ENCODE measurements around the gene KRTAP5-3.

The KRTAP5-3 gene

DNA sequence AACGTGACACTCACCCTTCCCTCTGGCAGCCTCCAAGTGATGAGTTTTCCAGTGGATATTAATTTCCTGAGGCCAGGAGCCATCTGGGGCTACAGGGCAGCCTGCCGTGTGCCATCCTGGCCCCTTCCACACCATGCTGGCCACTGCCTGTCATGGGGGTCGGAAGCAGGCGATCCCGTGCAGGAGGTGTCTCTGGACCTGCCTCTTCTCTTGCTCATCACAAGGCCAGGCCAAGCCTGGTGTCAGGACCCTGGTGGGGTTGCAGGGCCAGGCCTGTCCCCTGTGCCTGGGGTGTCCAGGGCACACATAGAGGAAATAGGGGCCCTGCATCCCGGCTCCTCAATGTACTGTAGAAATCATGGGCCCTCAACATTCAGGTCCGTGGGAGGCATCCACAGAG, 3.6 kb downstream of the KRTAP5-3 start:
- TF ChIP-seq POLR2AphosphoS5 (IDR thresholded peaks at IDR 0.05; ENCODE audit: low read depth, low read length): no peak
- TF ChIP-seq, protein P1, sequence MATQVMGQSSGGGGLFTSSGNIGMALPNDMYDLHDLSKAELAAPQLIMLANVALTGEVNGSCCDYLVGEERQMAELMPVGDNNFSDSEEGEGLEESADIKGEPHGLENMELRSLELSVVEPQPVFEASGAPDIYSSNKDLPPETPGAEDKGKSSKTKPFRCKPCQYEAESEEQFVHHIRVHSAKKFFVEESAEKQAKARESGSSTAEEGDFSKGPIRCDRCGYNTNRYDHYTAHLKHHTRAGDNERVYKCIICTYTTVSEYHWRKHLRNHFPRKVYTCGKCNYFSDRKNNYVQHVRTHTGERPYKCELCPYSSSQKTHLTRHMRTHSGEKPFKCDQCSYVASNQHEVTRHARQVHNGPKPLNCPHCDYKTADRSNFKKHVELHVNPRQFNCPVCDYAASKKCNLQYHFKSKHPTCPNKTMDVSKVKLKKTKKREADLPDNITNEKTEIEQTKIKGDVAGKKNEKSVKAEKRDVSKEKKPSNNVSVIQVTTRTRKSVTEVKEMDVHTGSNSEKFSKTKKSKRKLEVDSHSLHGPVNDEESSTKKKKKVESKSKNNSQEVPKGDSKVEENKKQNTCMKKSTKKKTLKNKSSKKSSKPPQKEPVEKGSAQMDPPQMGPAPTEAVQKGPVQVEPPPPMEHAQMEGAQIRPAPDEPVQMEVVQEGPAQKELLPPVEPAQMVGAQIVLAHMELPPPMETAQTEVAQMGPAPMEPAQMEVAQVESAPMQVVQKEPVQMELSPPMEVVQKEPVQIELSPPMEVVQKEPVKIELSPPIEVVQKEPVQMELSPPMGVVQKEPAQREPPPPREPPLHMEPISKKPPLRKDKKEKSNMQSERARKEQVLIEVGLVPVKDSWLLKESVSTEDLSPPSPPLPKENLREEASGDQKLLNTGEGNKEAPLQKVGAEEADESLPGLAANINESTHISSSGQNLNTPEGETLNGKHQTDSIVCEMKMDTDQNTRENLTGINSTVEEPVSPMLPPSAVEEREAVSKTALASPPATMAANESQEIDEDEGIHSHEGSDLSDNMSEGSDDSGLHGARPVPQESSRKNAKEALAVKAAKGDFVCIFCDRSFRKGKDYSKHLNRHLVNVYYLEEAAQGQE (IDR thresholded peaks at IDR 0.05; ENCODE audit: insufficient read depth in 1 of 2, low read depth in 2 of 2, low read length in 2 of 2): no peak
- no peak for TF ChIP-seq TAF1 (IDR thresholded peaks at IDR 0.05; ENCODE audit: borderline replicate concordance, insufficient read depth, low read length)
- TF ChIP-seq FOXP2 (optimal IDR thresholded peaks at IDR 0.05; ENCODE audit: borderline replicate concordance, extremely low read depth, extremely low read length, insufficient read depth): no peak
- TF ChIP-seq SIN3A (IDR thresholded peaks at IDR 0.05; ENCODE audit: borderline replicate concordance, insufficient read depth, low read length): no peak

DNA sequence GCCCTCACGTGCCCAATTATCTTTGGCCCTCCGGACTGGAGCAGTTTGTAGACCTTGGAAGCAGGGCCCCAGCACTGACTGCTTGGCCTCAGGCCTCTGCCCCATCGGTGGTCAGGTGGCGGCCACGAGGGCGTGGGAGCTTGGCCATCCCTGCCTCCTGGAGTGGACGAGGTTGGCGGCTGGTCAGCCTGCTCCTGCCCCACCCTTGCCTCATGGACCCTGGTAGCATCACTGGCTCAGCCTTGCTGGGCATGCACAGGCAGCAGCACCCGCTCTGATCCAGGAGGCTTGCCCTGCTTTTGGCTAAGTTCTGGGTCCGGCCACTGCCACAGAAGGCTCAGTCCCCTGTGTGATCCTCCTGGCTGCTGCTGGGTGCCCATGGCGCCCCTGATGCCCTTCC, 4.1 kb downstream of the KRTAP5-3 start:
- TF ChIP-seq FOXP2 (optimal IDR thresholded peaks at IDR 0.05; ENCODE audit: borderline replicate concordance, extremely low read depth, extremely low read length, insufficient read depth) (no peak), POLR2AphosphoS5 (IDR thresholded peaks at IDR 0.05; ENCODE audit: low read depth, low read length) (no peak), TAF1 (IDR thresholded peaks at IDR 0.05; ENCODE audit: borderline replicate concordance, insufficient read depth, low read length) (no peak), SIN3A (IDR thresholded peaks at IDR 0.05; ENCODE audit: borderline replicate concordance, insufficient read depth, low read length) (no peak)
- TF ChIP-seq, protein P1 (IDR thresholded peaks at IDR 0.05; ENCODE audit: insufficient read depth in 1 of 2, low read depth in 2 of 2, low read length in 2 of 2): no peak

DNA sequence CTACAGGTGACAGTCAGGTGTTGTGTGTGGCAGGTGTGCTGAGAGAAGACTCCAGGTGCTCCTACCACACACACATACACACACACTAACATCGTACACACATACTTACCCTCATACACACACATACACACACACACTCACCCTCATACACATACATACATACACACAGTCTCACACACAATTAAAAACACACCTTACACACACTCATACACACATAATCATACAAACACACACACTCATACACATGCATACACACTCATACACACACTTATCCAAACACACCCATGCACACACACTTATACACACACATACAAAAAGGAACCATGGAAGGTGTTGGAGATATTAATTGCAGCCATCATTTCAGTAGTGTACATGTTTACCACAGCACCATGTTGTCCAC, 4.6 kb downstream of the KRTAP5-3 start:
- TF ChIP-seq, protein P1 (IDR thresholded peaks at IDR 0.05; ENCODE audit: insufficient read depth in 1 of 2, low read depth in 2 of 2, low read length in 2 of 2): no peak
- TF ChIP-seq SIN3A (IDR thresholded peaks at IDR 0.05; ENCODE audit: borderline replicate concordance, insufficient read depth, low read length): no peak
- no peak for TF ChIP-seq POLR2AphosphoS5 (IDR thresholded peaks at IDR 0.05; ENCODE audit: low read depth, low read length)
- TF ChIP-seq TAF1 (IDR thresholded peaks at IDR 0.05; ENCODE audit: borderline replicate concordance, insufficient read depth, low read length): no peak
- no peak for TF ChIP-seq FOXP2 (optimal IDR thresholded peaks at IDR 0.05; ENCODE audit: borderline replicate concordance, extremely low read depth, extremely low read length, insufficient read depth)

DNA sequence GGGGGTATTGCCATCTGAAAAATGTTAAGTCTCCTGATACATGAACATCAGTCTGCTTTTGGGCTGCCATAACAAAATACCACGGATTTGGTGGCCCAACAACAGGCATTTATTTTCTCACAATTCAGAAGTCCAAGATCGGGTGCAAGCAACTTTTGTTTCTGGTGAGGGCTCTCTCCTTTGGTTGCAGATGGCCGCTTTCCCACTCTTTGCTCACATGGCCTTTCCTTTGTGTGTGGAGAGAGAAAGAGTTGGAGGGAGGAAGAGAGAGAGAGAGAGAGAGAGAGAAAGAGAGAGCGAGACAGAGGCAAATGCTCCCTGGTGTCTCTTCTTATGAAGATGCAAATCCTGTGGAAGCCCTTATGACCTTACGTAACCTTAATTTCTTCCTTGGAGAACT, 7.6 kb downstream of the KRTAP5-3 start:
- no peak for TF ChIP-seq TAF1 (IDR thresholded peaks at IDR 0.05; ENCODE audit: borderline replicate concordance, insufficient read depth, low read length)

DNA sequence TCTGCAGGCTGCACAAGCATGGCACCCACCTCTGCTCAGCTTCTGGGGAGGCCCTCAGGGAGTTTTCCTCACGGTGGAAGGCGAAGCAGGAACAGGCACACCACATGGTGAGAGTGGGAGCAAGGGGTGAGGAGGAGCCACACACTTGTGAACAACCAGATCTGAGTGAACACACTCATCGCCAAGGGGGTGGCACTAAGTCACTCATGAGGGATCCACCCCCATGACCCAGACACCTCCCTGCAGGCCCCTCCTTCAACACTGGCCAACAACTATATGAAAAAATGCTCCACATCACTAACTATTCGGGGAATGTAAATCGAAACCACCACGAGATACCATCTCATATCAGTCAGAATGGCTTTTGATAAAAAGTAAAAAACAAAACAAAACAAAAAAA, 9.4 kb downstream of the KRTAP5-3 start:
- TF ChIP-seq FOXP2 (optimal IDR thresholded peaks at IDR 0.05; ENCODE audit: borderline replicate concordance, extremely low read depth, extremely low read length, insufficient read depth): no peak
- TF ChIP-seq SIN3A (IDR thresholded peaks at IDR 0.05; ENCODE audit: borderline replicate concordance, insufficient read depth, low read length): no peak
- no peak for TF ChIP-seq TAF1 (IDR thresholded peaks at IDR 0.05; ENCODE audit: borderline replicate concordance, insufficient read depth, low read length)
- TF ChIP-seq POLR2AphosphoS5 (IDR thresholded peaks at IDR 0.05; ENCODE audit: low read depth, low read length): no peak
- TF ChIP-seq, protein P1 (IDR thresholded peaks at IDR 0.05; ENCODE audit: insufficient read depth in 1 of 2, low read depth in 2 of 2, low read length in 2 of 2): no peak
